Activated T-helper 1 cell treated with anti-CD3 and anti-CD28 coated beads, Interleukin-2, amount 50 U/mL, for 16 hours (primary cell): ENCODE data around the gene TSPAN19.
"Not testable (repeated sequence)": the region's sequence is repeated elsewhere in the genome, so short reads cannot be mapped to it uniquely, and the experiment has no call there.

Experiments used
- DNase-seq, 2 donors: peaks; one replicate each; pipeline ENCODE4 v3.0.0-alpha.2; 2020; ENCODE audit warnings: low read depth in 1 of 2, low spot score in 1 of 2

Gene TSPAN19

DNA sequence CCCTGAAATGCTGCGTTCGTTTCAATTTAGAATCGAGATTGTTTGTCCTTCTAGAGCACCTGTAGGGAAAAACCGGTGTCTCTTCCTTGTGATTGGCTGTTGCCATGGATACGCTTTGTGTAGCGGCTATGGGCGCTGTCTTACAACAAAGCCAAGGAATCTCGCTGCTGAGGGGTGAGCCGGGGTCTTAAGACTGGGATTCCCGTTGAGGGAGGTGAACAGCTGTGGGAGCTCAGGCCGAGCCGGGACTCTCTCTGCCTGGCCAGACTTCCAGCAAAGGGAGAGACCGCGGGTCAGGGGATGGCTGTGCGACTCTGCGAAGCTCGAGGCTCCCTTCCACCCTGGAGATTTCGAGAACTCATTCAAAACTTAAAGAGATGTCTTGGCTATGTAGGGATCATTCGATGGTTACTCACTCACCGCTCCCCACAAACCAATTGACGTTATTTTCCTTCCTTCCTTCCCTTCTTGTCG lies at the start of gene TSPAN19, which contains the start of gene LRRIQ1:
TSS of gene TSPAN19 (minus strand) at position 44 of the 474 bp plus-strand sequence. CDS start 6,331 bp downstream, outside the sequence.
TSS of gene LRRIQ1 (plus strand) at position 118 of the 474 bp plus-strand sequence. CDS start 1,826 bp downstream, outside the sequence.
- no peak for DNase-seq

DNA sequence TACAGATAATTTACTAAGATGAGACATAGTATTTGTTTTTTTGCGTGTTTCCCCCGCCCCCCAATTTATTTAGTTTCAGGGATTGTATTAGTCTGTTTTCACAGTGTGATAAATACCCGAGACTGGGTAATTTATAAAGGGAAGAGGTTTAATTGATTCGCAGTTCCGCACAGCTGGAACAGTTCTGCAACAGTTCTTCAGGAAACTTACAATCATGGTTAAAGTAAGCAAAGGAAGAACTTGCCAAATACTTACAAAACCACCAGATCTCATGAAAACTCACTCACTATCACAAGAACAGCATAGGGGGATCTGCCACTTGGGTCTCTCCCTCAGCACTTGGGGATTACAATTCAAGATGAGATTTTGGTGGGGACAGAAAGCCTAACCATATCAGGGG lies 49.0 kb upstream of the TSPAN19 start:
- DNase-seq = no peak

- DNase-seq = no peak
Observed at GRCh38 chr12:85076688-85077430, 40.8 kb upstream of the TSPAN19 start.

DNA sequence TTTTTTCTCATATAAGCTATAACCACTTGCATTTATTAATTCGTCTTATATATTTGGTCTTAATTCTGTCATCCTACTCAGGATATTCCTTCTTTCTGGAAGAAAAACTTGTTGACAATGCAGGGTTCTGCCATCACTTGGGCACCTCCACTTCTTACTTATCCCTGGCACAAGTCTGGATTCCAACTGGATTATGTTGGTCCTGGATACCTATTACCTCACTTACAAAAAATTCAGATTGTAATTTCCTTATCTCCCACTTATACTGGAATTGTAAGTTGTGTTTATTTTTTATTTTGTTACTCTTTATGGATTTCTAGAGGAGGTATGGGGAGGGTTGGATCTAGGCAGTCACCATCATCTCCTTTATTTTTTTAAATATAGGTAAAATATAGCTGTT lies 36.7 kb upstream of the TSPAN19 start:
- no peak for DNase-seq

GRCh38 chr12:85065837-85066482 lies 29.9 kb upstream of the TSPAN19 start:
- DNase-seq = no peak

DNA sequence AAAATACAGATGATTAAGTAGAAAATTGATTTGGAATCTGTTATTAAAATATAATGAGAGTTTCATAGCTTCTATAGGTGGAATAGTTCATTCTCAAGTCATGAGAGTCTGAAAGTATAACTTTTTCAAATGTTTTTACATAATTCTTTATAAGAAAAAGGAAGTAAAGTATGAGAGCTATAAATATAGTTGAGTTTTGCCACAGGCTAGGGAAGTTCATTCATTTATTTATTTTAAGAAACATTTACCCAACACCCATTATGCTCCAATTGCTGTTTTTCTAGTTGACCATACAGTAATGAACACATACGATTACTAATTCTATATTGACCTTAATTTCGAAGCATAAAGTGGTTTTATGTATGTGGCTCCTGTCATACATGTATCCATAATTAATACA lies 24.8 kb upstream of the TSPAN19 start:
- no peak for DNase-seq

- DNase-seq = no peak
Observed at GRCh38 chr12:85059594-85059993, 23.5 kb upstream of the TSPAN19 start.

DNA sequence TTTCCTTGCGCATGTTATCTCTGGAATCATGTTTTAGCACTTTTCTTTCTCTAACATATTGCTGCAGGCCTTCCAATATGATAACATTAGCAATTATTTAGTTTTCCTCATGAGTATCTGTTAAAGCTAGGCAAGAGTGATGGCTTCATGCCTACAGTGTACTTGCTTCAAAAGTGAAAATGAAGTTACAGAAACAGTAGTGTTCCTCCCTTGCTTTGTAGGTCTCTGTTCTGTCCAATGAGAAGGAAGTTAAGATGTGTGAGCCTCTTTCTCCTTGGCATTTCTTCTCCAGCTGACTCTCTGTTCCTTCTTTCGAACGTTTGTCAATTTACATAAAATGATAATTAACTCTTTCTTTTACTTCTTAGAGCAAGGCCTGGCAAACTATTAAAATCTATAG lies 22.3 kb upstream of the TSPAN19 start:
- no peak for DNase-seq

DNA sequence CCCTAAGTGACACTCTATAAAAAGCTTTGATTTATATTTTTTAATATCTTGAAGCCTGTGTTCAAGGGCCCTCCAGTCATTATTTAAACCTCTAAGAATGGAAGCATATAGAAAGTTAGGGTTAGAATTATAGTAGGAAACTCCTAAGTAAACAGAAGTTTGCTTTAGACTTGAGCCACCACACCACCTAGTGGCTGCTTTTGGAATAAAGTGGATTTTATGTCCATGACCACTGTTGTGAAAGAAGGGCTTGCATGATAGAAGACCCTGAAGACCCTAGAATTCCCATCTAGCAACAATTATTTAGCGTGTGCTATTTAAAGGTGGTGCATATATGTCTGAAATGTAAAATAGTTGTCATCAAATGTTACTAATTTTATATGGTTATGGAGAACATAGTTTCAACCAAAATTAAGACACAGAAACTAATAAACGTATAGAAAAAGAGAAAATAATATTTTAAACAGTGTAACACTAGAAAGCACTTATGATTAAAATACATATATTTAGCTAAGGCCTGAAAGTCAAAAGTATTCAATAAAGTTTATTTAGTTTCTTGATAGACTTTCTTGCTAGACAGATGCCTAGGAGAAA lies 21.4 kb upstream of the TSPAN19 start:
- no peak for DNase-seq

- no peak for DNase-seq
Observed at GRCh38 chr12:85043829-85044228, 7.8 kb upstream of the TSPAN19 start.

- no peak for DNase-seq
Observed at GRCh38 chr12:85041395-85041794, 5.3 kb upstream of the TSPAN19 start.

DNA sequence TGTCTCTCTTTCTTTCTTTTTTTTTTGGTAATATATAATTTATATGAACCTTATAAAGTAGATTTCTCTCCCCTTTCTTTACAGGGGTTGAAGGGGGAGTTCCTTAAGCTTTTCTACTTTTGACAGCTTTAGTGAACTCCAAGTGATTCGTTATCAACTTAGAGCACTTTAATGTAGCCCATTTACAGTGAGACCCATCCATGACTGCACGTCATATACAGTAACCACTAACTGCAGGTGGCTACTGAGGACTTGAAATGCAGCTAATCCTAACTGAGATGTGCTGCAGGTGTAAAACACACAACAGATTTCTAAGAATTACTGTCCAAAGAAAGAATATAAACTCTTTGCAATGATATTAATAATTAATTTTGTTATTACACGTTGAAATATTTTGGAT lies 656 bp upstream of the TSPAN19 start:
- DNase-seq = no peak

DNA sequence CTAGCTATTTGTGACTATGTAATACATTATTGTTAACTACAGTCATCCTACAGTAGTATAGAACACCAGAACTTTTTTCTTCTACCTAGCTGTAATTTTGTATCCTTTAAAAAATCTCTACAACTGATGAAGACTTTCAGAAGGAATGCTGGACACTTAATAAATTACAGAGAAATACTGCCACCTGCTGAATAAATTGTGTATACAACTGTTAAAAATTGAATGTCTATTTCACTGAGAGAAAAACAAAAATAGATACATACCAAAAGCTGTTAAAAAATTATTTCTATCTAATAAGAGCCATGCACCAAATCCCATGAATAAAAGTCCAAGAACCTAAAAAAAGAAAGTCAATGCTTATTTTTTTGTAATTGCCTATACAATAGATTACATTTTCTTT lies 6.6 kb downstream of the TSPAN19 start:
- DNase-seq = no peak

DNA sequence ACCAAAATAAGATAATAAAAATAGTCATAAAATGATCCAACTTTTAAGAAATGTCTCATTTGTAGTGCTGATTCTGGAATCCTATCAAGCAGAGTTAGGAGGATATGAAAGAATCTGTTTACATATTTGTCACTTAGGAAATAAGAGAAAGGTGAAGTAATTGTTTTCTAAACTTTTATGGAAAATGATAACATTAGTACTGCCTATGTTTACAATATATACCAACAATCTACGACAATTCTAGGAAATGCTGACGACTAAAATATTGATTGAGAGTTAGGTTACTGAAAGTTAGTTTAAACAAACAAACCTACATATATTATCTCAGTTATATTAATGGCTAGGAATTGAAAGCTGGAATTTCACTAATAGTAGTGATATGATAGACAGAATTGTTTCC lies 18.0 kb downstream of the TSPAN19 start:
- DNase-seq = no peak

- no peak for DNase-seq
Observed at GRCh38 chr12:85017618-85018017, 18.5 kb downstream of the TSPAN19 start.

- no peak for DNase-seq
Observed at GRCh38 chr12:85017133-85017532, 18.9 kb downstream of the TSPAN19 start.

GRCh38 chr12:85016413-85016812 lies 19.7 kb downstream of the TSPAN19 start:
- DNase-seq = no peak

GRCh38 chr12:85007836-85008235 lies 28.2 kb downstream of the TSPAN19 start:
- DNase-seq = no peak

DNA sequence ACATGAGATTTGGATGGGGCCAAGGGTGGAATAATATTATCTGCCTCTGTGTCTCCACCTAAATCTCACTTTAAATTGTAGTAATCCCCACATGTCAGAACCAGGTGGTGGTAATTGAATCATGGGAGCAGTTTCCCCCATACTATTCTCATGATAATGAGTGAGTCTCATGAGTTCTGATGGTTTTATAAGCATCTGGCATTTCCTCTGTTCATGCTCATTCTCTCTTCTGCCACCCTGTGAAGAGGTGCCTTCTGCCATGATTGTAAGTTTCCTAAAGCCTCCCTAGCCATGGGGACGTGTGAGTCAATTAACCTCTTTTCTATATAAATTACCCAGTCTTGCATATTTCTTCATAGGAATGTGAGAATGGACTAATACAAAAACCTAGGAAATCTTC lies 29.9 kb downstream of the TSPAN19 start:
- DNase-seq = no peak

DNA sequence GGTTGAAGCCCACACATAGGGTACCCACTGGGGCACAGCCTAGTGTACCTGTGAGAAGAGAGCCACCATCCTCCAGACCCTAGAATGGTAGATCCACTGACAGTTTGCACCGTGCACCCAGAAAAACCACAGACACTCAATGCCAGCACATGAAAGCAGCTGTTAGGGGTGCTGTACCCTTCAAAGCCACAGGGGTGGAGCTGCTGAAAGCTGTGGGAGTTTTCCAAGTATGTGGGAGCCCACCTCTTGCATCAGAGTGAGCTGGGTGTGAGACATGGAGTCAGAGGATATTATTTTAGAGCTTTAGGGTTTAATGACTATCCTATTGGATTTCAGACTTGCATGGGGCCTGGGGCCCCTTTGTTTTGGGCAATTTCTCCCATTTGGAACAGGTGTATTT lies 30.5 kb downstream of the TSPAN19 start:
- no peak for DNase-seq

- DNase-seq = not testable (repeated sequence)
Observed at GRCh38 chr12:85005047-85005446, 31.0 kb downstream of the TSPAN19 start.

- DNase-seq = no peak
Observed at GRCh38 chr12:85004204-85004603, 31.9 kb downstream of the TSPAN19 start.
